Testis (tissue), 2 donors: ENCODE measurements around the gene EMILIN3.

Source experiments
- POLR2A ChIP-seq: fragments of 450-650 bp; IDR thresholded peaks from one replicate; pipeline ENCODE4 v1.6.1; 2017; ENCODE audit warnings: antibody characterized with exemption, mild to moderate bottlenecking, moderate library complexity
- TF ChIP-seq, protein P1 (sequence below), 3 experiments: fragments of 450-650 bp in 2 of 3; fragments of 200-600 bp in 1 of 3; sonication (generic) in 1 of 3; IDR thresholded peaks; one replicate each; pipeline ENCODE4 v1.5.1; 2016 to 2019; ENCODE audit warnings: antibody characterized with exemption in 3 of 3, mild to moderate bottlenecking in 2 of 3, moderate library complexity in 1 of 3

GRCh38 chr20:41361757-41362747 is 4.6 kb downstream of the EMILIN3 start:
- TF ChIP-seq, protein P1, sequence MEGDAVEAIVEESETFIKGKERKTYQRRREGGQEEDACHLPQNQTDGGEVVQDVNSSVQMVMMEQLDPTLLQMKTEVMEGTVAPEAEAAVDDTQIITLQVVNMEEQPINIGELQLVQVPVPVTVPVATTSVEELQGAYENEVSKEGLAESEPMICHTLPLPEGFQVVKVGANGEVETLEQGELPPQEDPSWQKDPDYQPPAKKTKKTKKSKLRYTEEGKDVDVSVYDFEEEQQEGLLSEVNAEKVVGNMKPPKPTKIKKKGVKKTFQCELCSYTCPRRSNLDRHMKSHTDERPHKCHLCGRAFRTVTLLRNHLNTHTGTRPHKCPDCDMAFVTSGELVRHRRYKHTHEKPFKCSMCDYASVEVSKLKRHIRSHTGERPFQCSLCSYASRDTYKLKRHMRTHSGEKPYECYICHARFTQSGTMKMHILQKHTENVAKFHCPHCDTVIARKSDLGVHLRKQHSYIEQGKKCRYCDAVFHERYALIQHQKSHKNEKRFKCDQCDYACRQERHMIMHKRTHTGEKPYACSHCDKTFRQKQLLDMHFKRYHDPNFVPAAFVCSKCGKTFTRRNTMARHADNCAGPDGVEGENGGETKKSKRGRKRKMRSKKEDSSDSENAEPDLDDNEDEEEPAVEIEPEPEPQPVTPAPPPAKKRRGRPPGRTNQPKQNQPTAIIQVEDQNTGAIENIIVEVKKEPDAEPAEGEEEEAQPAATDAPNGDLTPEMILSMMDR (IDR thresholded peaks at IDR 0.05) = no peak
- TF ChIP-seq POLR2A = no peak
